K562 (cell line): ENCODE results near the gene DEF6. TPM values are rescaled to one million over a fixed set of nuclear protein-coding genes. Genes with fewer than 3 reads are reported as not detected.

ENCODE experiments used
- BCL6 ChIP-seq: fragments of 250-450 bp; sonication (Bioruptor Pico); IDR thresholded peaks from 2 replicates; pipeline ENCODE4 v1.4.0; 2020
- CC2D1A ChIP-seq: fragments of 450-650 bp; IDR thresholded peaks from 2 replicates; pipeline ENCODE4 v1.6.1; 2017; ENCODE audit warnings: mild to moderate bottlenecking
- FOXK2 ChIP-seq, 2 experiments: fragments of 450-650 bp; IDR thresholded peaks in 1 of 2; conservative IDR thresholded peaks in 1 of 2; 2 replicates each; pipeline ENCODE4 v1.6.1; 2016; ENCODE audit warnings: low read depth in 2 of 2, mild to moderate bottlenecking in 1 of 2
- JUND ChIP-seq, 2 experiments: IDR thresholded peaks; 2 replicates in 1 of 2; 3 replicates in 1 of 2; pipeline ENCODE4 v1.6.1; 2011; ENCODE audit warnings: borderline replicate concordance in 2 of 2, low read depth in 2 of 2, low read length in 2 of 2, improper control_type of control experiment in 1 of 2, missing biosample characterization in 1 of 2, missing genetic modification characterization in 1 of 2, missing genetic modification reagents in 1 of 2
- PHF8 ChIP-seq: fragments of 200-600 bp; sonication (generic); IDR thresholded peaks from 2 replicates; pipeline ENCODE4 v1.6.1; 2012; ENCODE audit warnings: mixed run types, mild to moderate bottlenecking, inconsistent platforms, low read length, moderate library complexity, borderline replicate concordance
- SMAD3 ChIP-seq: fragments of 450-650 bp; formaldehyde crosslinking; conservative IDR thresholded peaks from 2 replicates; pipeline ENCODE4 v1.4.0; 2020; ENCODE audit warnings: mild to moderate bottlenecking
- TAF15 ChIP-seq: fragments of 200-400 bp; formaldehyde crosslinking; IDR thresholded peaks from 2 replicates; pipeline ENCODE4 v1.6.1; 2017; ENCODE audit warnings: mild to moderate bottlenecking, low read depth, low read length, moderate library complexity
- polyA plus RNA-seq, 8 experiments: library from polyadenylated mRNA; depleted of rRNA in 4 of 8; stranded (reverse) in 5 of 8; unstranded in 3 of 8; fragments of >200 nt; fragmentation: Nextera tagmentation in 2 of 8; fragmentation: Illumina TruSeq in 1 of 8; extraction: Ambion mirVana in 2 of 8; extraction: Trizol in 1 of 8; gene quantifications; 2 replicates each; pipeline versions ENCODE4 v1.2.1 to v1.2.3, GENCODE V29; 2011 to 2014; ENCODE audit warnings: inconsistent platforms in 1 of 8, missing spikeins in 1 of 8
- total RNA-seq, 7 experiments: library from RNA; depleted of rRNA in 6 of 7; stranded (reverse); fragments of >200 nt in 6 of 7; fragmentation: Illumina TruSeq in 2 of 7; extraction: Trizol in 2 of 7; gene quantifications; 2 replicates each; pipeline versions ENCODE4 v1.2.1 to v1.2.3, GENCODE V29; 2011 to 2021; ENCODE audit warnings: low replicate concordance in 1 of 7
- TF ChIP-seq, protein P1 (sequence below): fragments of 200-400 bp; formaldehyde crosslinking; IDR thresholded peaks from 2 replicates; pipeline ENCODE4 v1.6.1; 2017; ENCODE audit warnings: mild to moderate bottlenecking, low read depth, low read length, moderate library complexity

The DEF6 gene
- total and polyA plus RNA-seq, 9 of the 15 experiments (the other 6 are each of a cell fraction or from before 2014, with no cell fraction given): 1.3 to 44.6 (median 22.7) TPM

DNA sequence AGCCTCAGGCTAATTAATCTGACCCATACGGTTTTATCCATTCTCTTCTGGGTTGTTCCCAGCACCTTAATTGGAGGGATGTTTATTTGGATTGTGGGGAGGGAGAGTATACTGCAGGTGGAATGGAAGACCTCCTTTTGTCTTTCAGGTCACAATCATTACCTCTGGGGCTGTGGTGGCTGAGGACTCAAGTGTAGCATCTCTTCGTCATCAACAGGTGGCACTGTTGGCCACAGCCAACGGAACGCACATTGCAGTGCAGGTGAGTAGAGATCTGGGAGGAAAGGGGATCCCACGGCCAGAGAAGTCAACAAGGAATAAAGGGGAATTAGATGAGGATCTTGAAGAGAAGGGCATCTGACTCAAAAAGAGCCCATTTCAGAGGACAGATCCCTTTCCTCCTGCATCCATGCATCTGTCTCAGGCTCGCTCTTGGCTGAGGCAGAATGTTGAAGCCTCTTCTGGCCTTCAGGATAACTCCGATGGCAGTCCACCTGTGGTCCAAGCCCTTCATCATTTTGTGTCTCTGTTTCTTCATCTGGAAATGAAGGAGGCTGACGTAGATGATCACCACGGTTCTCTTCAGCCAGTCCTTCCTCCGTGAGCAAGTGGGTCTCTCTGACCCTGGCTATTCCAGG is 3.2 kb upstream of the DEF6 start (continued):
- TF ChIP-seq PHF8 (no peak), JUND (IDR thresholded peaks at IDR 0.05; ENCODE audit: borderline replicate concordance, low read depth, low read length) (peak; percentile 48; the same call in 1 of the 2 replicates), JUND (tag; IDR thresholded peaks at IDR 0.05; ENCODE audit: borderline replicate concordance, low read depth, low read length) (no peak; the same call in 2 of the 3 replicates), SMAD3 (CRISPR knock-in tag) (0 out of 2 replicates have a peak, but pooled peaks have one; percentile 2), CC2D1A (0 out of 2 replicates have a peak, but pooled peaks have one; percentile 53), TAF15 (no peak), FOXK2 (conservative IDR thresholded peaks at IDR 0.05 in 1 of 2, IDR thresholded peaks at IDR 0.05 in 1 of 2; ENCODE audit: low read depth in 2 of 2) (0 out of 4 replicates have a peak, but pooled peaks of 1 of the 2 experiments have one; percentile 27), BCL6 (no peak)
- TF ChIP-seq, protein P1, sequence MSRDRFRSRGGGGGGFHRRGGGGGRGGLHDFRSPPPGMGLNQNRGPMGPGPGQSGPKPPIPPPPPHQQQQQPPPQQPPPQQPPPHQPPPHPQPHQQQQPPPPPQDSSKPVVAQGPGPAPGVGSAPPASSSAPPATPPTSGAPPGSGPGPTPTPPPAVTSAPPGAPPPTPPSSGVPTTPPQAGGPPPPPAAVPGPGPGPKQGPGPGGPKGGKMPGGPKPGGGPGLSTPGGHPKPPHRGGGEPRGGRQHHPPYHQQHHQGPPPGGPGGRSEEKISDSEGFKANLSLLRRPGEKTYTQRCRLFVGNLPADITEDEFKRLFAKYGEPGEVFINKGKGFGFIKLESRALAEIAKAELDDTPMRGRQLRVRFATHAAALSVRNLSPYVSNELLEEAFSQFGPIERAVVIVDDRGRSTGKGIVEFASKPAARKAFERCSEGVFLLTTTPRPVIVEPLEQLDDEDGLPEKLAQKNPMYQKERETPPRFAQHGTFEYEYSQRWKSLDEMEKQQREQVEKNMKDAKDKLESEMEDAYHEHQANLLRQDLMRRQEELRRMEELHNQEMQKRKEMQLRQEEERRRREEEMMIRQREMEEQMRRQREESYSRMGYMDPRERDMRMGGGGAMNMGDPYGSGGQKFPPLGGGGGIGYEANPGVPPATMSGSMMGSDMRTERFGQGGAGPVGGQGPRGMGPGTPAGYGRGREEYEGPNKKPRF: no peak
- TF ChIP-seq, all 486 proteins: peak for 29
